HepG2 (cell line): Measurements from ENCODE around the gene HOMEZ. TPM values are rescaled to one million over a fixed set of nuclear protein-coding genes. Genes with fewer than 3 reads are reported as not detected.

Experiments
- ATF5 ChIP-seq: sonication (generic); formaldehyde crosslinking; IDR thresholded peaks from 2 replicates; pipeline ENCODE4 v1.4.0; 2020; ENCODE audit warnings: mild to moderate bottlenecking, low read depth, missing genetic modification reagents
- BORCS8-MEF2B ChIP-seq: sonication (generic); formaldehyde crosslinking; IDR thresholded peaks from 2 replicates; pipeline ENCODE4 v1.8.0; 2022; ENCODE audit warnings: mild to moderate bottlenecking, missing genetic modification reagents
- CBX2 ChIP-seq, 2 experiments: fragments of 200-600 bp in 1 of 2; sonication (generic); formaldehyde crosslinking in 1 of 2; IDR thresholded peaks; 2 replicates each; pipeline versions ENCODE4 v1.7.0 to v1.8.1; 2018 to 2022; ENCODE audit warnings: low read depth in 2 of 2, low read length in 1 of 2, mild to moderate bottlenecking in 1 of 2, missing genetic modification reagents in 1 of 2
- CREBL2 ChIP-seq: sonication (generic); formaldehyde crosslinking; IDR thresholded peaks from 2 replicates; pipeline ENCODE4 v1.8.1; 2023; ENCODE audit warnings: missing genetic modification reagents, mild to moderate bottlenecking, borderline replicate concordance
- CREM ChIP-seq, 2 experiments: sonication (generic) in 1 of 2; formaldehyde crosslinking in 1 of 2; IDR thresholded peaks; 2 replicates each; pipeline versions ENCODE4 v1.4.0 to v1.6.1; 2016 to 2020; ENCODE audit warnings: antibody characterized with exemption in 1 of 2, mild to moderate bottlenecking in 1 of 2, missing genetic modification reagents in 1 of 2
- ELF4 ChIP-seq: sonication (generic); formaldehyde crosslinking; IDR thresholded peaks from 2 replicates; pipeline ENCODE4 v1.5.0; 2020; ENCODE audit warnings: missing genetic modification reagents, mild to moderate bottlenecking, moderate library complexity, borderline replicate concordance
- KLF9 ChIP-seq: IDR thresholded peaks from 2 replicates; pipeline ENCODE4 v1.6.1; 2016; ENCODE audit warnings: low read depth
- MXD1 ChIP-seq: sonication (generic); formaldehyde crosslinking; IDR thresholded peaks from 2 replicates; pipeline ENCODE4 v1.4.0; 2020; ENCODE audit warnings: mild to moderate bottlenecking, missing genetic modification reagents
- MYNN ChIP-seq: sonication (generic); formaldehyde crosslinking; IDR thresholded peaks from 2 replicates; pipeline ENCODE4 v1.4.0; 2020; ENCODE audit warnings: mild to moderate bottlenecking, low read depth, missing genetic modification reagents
- NFIC ChIP-seq: IDR thresholded peaks from 2 replicates; pipeline ENCODE4 v1.6.1; 2012; ENCODE audit warnings: mild to moderate bottlenecking, low read length, inconsistent platforms
- NONO ChIP-seq, 2 experiments: fragments of 450-650 bp in 1 of 2; sonication (generic) in 1 of 2; formaldehyde crosslinking in 1 of 2; IDR thresholded peaks in 1 of 2; conservative IDR thresholded peaks in 1 of 2; 2 replicates each; pipeline versions ENCODE4 v1.6.1 to v1.8.0; 2017 to 2022; ENCODE audit warnings: mild to moderate bottlenecking in 1 of 2, missing genetic modification reagents in 1 of 2, moderate library complexity in 1 of 2
- POLR2G ChIP-seq: fragments of 200-400 bp; formaldehyde crosslinking; IDR thresholded peaks from 2 replicates; pipeline ENCODE4 v1.6.1; 2018; ENCODE audit warnings: mild to moderate bottlenecking, low read depth, low read length, moderate library complexity
- PPARG ChIP-seq: conservative IDR thresholded peaks from 2 replicates; pipeline ENCODE4 v1.6.1; 2016; ENCODE audit warnings: missing biosample characterization, missing genetic modification reagents
- RFXAP ChIP-seq: sonication (generic); formaldehyde crosslinking; IDR thresholded peaks from 2 replicates; pipeline ENCODE4 v1.4.0; 2020; ENCODE audit warnings: missing genetic modification reagents, borderline replicate concordance
- TEAD3 ChIP-seq: optimal IDR thresholded peaks from 2 replicates; pipeline ENCODE3; 2016; ENCODE audit warnings: borderline replicate concordance
- XBP1 ChIP-seq: sonication (generic); formaldehyde crosslinking; IDR thresholded peaks from 2 replicates; pipeline ENCODE4 v1.5.0; 2020; ENCODE audit warnings: missing genetic modification reagents
- ZBTB8A ChIP-seq: sonication (generic); formaldehyde crosslinking; IDR thresholded peaks from 2 replicates; pipeline ENCODE4 v1.4.0; 2020; ENCODE audit warnings: mild to moderate bottlenecking, low read depth, missing genetic modification reagents, borderline replicate concordance
- ZNF354B ChIP-seq: sonication (generic); formaldehyde crosslinking; IDR thresholded peaks from 2 replicates; pipeline ENCODE4 v1.8.0; 2022; ENCODE audit warnings: mild to moderate bottlenecking, missing genetic modification reagents
- ZNF503 ChIP-seq: sonication (generic); formaldehyde crosslinking; IDR thresholded peaks from 2 replicates; pipeline ENCODE4 v1.4.0; 2020; ENCODE audit warnings: missing genetic modification reagents
- ZNF550 ChIP-seq: sonication (generic); formaldehyde crosslinking; IDR thresholded peaks from 2 replicates; pipeline ENCODE4 v1.4.0; 2020; ENCODE audit warnings: mild to moderate bottlenecking, missing genetic modification reagents, borderline replicate concordance
- ZNF556 ChIP-seq: sonication (generic); formaldehyde crosslinking; IDR thresholded peaks from 2 replicates; pipeline ENCODE4 v1.4.0; 2020; ENCODE audit warnings: mild to moderate bottlenecking, missing genetic modification reagents, borderline replicate concordance
- ZNF567 ChIP-seq: sonication (generic); formaldehyde crosslinking; IDR thresholded peaks from 2 replicates; pipeline ENCODE4 v1.8.1; 2023; ENCODE audit warnings: mild to moderate bottlenecking, missing genetic modification reagents, borderline replicate concordance
- ZNF607 ChIP-seq: sonication (generic); formaldehyde crosslinking; IDR thresholded peaks from 2 replicates; pipeline ENCODE4 v1.5.1; 2020; ENCODE audit warnings: missing genetic modification reagents, mild to moderate bottlenecking, borderline replicate concordance
- ZSCAN20 ChIP-seq: sonication (generic); formaldehyde crosslinking; IDR thresholded peaks from 2 replicates; pipeline ENCODE4 v1.4.0; 2020; ENCODE audit warnings: missing genetic modification reagents, mild to moderate bottlenecking, borderline replicate concordance
- polyA plus RNA-seq, 8 experiments: library from polyadenylated mRNA; depleted of rRNA in 3 of 8; stranded (reverse) in 7 of 8; unstranded in 1 of 8; fragments of >200 nt; fragmentation: Illumina TruSeq in 4 of 8; extraction: Trizol in 4 of 8; gene quantifications; 2 replicates each; pipeline versions ENCODE4 v1.2.1 to v1.2.3, GENCODE V29; 2011 to 2016; ENCODE audit warnings: low read depth in 4 of 8, missing spikeins in 1 of 8, mixed read lengths in 1 of 8; ENCODE audit not compliant: insufficient read depth in 1 of 8
- total RNA-seq, 5 experiments: library from RNA; depleted of rRNA; stranded (reverse); fragments of >200 nt; fragmentation: Illumina TruSeq; extraction: Trizol; gene quantifications; 2 replicates each; pipeline ENCODE4 v1.2.3, GENCODE V29; 2016; ENCODE audit warnings: low read depth in 1 of 5

HOMEZ gene
- total and polyA plus RNA-seq, 2 of the 13 experiments (the other 11 are each of a cell fraction or from before 2014, with no cell fraction given): 14.5 to 31.8 TPM

- TF ChIP-seq ZNF503 (CRISPR knock-in tag) (peak; percentile 93), ZNF567 (CRISPR knock-in tag) (no peak; the same call in 1 of the 2 replicates), MXD1 (CRISPR knock-in tag) (peak; percentile 82; the same call in 1 of the 2 replicates), ZNF556 (peak; percentile 98), NFIC (no peak), ELF4 (CRISPR knock-in tag) (peak; percentile 71; the same call in 1 of the 2 replicates), ATF5 (peak; percentile 86; the same call in 1 of the 2 replicates), ZNF550 (peak; percentile 94; the same call in 1 of the 2 replicates), TEAD3 (CRISPR knock-in tag) (peak; percentile 70), POLR2G (peak; percentile 97), RFXAP (CRISPR knock-in tag) (peak; percentile 98), ZNF354B (CRISPR knock-in tag) (no peak; the same call in 1 of the 2 replicates), ZBTB8A (CRISPR knock-in tag) (peak; percentile 37; the same call in 1 of the 2 replicates), MYNN (peak; percentile 94; the same call in 1 of the 2 replicates), PPARG (CRISPR knock-in tag) (peak; percentile 94), CBX2 (IDR thresholded peaks at IDR 0.05; ENCODE audit: low read depth, low read length) (peak; percentile 99; the same call in 1 of the 2 replicates), CBX2 (CRISPR knock-in tag; IDR thresholded peaks at IDR 0.05; ENCODE audit: low read depth) (peak; percentile 82; the same call in 1 of the 2 replicates), BORCS8-MEF2B (CRISPR knock-in tag) (peak; percentile 88), ZSCAN20 (CRISPR knock-in tag) (peak; percentile 49; the same call in 1 of the 2 replicates), XBP1 (CRISPR knock-in tag) (peak; percentile 81), KLF9 (CRISPR knock-in tag) (peak; percentile 97; the same call in 1 of the 2 replicates), CREBL2 (CRISPR knock-in tag) (peak; percentile 29; the same call in 1 of the 2 replicates), NONO (IDR thresholded peaks at IDR 0.05) (no peak), NONO (CRISPR knock-in tag; conservative IDR thresholded peaks at IDR 0.05) (peak; percentile 99), ZNF607 (no peak; the same call in none of the 2 replicates), CREM (IDR thresholded peaks at IDR 0.05) (peak; percentile 98), CREM (CRISPR knock-in tag; IDR thresholded peaks at IDR 0.05) (peak; percentile 50; the same call in 1 of the 2 replicates)
These were observed 34.9 kb upstream of the HOMEZ start, which contains the start of gene PABPN1 (continued) for GRCh38 chr14:23320584-23321571.
